Activated CD8-positive, alpha-beta T cell treated with anti-CD3 and anti-CD28 coated beads, Interleukin-2, amount 10 ng/mL, durations not matched to agents 7 days and 5 days (primary cell): ENCODE data around the gene CBR1. TPM values are rescaled to one million over a fixed set of nuclear protein-coding genes. Genes with fewer than 3 reads are reported as not detected.

Source experiments
- ATAC-seq: fragments of 150-1000 bp; cut with Tn5 transposase; one replicate; pipeline ENCODE4 v1.10.0; 2021; ENCODE audit warnings: moderate library complexity
- CTCF ChIA-PET: fragments of 350-600 bp; sonication (Branson Sonifier 250); formaldehyde crosslinking; loops from one replicate; lab custom pipeline; 2021; ENCODE audit warnings: antibody characterized with exemption; lab: Charles Lee
- POLR2A ChIA-PET: fragments of 350-600 bp; sonication (Branson Sonifier 250); formaldehyde crosslinking; loops from one replicate; lab custom pipeline; 2021; ENCODE audit warnings: antibody characterized with exemption; lab: Charles Lee
- DNase-seq: peaks from one replicate; pipeline ENCODE4 v3.0.0-alpha.2; 2020
- H3K27ac Mint-ChIP-seq: one replicate; pipeline ENCODE4 v1.8.0; 2021; ENCODE audit warnings: mild to moderate bottlenecking, mixed read lengths
- H3K27me3 Mint-ChIP-seq: one replicate; pipeline ENCODE4 v1.8.0; 2021; ENCODE audit warnings: low read depth, mixed read lengths
- H3K36me3 Mint-ChIP-seq: one replicate; pipeline ENCODE4 v1.8.0; 2021; ENCODE audit warnings: low read depth, mixed read lengths
- H3K4me1 Mint-ChIP-seq: one replicate; pipeline ENCODE4 v1.8.0; 2021; ENCODE audit warnings: low read depth, mixed read lengths
- H3K4me3 Mint-ChIP-seq: one replicate; pipeline ENCODE4 v1.8.0; 2021; ENCODE audit warnings: mild to moderate bottlenecking, mixed read lengths
- H3K9me3 Mint-ChIP-seq: one replicate; pipeline ENCODE4 v1.8.0; 2022; ENCODE audit warnings: mixed read lengths; ENCODE audit not compliant: insufficient read depth
- total RNA-seq, 2 experiments: library from RNA; stranded (reverse); gene quantifications; one replicate each; pipeline ENCODE4 v1.2.3, GENCODE V29; 2021

CBR1 gene
- total RNA-seq, 2 experiments from 2014 or later, result 54.1 to 62.3 TPM

- CTCF ChIA-PET, result interaction anchor here (1.0 to 1.2 kb wide), 4 partner anchors 10 to 24 kb away, joined by 3 to 6 read pairs (median 4); no protein-coding TSS in a partner anchor
- H3K27ac Mint-ChIP-seq, result no peak overlapping the region
- DNase-seq (no peak), ATAC-seq (no peak)
- peaks cover 28% of the 10 kb centered on the region for H3K27me3 Mint-ChIP-seq
- POLR2A ChIA-PET, result no interaction called here
- H3K4me3 Mint-ChIP-seq, result no peak overlapping the region
- H3K36me3 Mint-ChIP-seq, result no peaks in the 10 kb centered on the region
- H3K4me1 Mint-ChIP-seq, result peaks cover 2% of the 10 kb centered on the region
- H3K9me3 Mint-ChIP-seq, result no peaks in the 10 kb centered on the region
Measured at GRCh38 chr21:36100971-36101641, 31.3 kb downstream of the CBR1 start.

- Mint-ChIP-seq H3K4me1 (peaks cover 2% of the 10 kb centered on the region), H3K9me3 (no peaks in the 10 kb centered on the region), H3K4me3 (no peak overlapping the region), H3K36me3 (no peaks in the 10 kb centered on the region), H3K27me3 (peaks cover 38% of the 10 kb centered on the region), H3K27ac (no peak overlapping the region)
- ChIA-PET POLR2A (no interaction called here), CTCF (interaction anchor here (0.9 to 2.1 kb wide), 4 partner anchors 9 to 75 kb away, joined by 3 to 11 read pairs (median 4); partner anchors contain the start of gene SETD4)
- no peak for DNase-seq
- no peak for ATAC-seq
Measured at GRCh38 chr21:36103434-36103833, 33.6 kb downstream of the CBR1 start.

DNA sequence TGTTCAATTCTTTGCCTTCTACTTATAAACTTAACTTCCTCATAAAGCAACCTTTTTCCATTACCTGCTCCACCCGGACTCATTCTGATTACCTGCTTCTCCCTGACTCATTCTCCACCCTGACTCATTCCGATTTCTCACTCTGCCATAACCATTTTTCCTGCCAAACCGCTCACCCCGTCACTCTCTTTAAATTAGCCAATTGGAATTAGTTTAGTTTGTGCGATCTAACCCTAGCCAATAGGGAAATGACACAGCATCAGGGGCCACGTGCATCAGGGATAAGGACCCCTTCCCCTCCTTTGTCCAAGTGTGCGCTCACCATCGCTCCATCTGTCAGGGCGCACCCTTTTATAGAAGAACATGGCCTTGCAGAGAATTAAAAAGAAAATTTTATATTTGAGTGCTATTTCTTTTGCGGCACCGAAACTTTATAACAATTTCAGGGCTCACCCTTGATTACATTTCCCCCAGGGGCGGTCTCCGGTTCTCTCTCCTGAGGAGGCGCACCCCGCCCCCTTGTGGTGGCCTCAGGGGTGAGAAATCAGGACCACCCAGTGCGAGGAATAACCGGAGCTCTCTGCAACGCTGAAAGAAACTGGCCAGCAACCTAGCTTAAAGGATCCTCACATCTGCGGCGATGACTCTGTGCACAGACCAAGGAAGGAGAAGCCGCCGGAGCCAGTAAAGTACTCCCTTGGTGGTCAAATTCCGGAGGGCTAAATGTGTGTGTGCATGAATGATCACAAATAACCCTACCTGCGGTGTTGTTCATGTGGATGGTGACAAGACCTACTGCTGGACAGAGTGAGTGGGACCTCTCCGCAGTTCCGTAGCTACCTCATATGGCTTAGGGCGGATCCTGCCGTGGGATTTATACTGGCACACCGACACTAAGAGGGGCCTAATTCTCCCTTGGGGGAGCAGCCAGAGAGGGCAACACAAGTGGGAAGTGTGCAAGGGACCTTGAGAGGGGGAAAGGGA is 34.8 kb downstream of the CBR1 start:
- Mint-ChIP-seq H3K9me3 (no peaks in the 10 kb centered on the region), H3K36me3 (no peaks in the 10 kb centered on the region)

DNA sequence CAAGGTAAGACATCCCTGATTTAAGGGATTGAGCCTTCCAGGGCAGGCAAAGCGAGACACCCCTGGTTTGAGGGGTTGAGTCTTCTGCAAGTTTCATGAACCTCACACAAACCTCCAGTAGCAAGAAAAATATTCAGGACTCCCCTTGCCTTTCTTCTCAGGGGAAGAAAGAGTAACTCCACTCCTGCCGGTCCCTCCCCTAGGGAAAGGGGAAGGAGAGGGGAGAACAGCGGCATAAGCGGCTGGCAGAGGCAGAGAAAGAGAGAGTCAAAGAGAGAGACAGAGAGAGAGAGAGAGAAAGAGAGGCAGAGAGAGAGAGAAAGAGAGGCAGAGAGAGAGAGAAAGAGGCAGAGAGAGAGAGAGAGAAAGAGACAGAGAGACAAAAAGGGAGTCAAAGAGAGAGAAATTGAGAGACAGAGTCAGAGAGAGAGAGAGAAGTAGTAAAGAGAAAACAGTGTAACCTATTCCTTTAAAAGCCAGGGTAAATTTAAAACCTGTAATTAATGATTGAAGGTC is 35.6 kb downstream of the CBR1 start:
- ATAC-seq (no peak), DNase-seq (no peak)
- POLR2A ChIA-PET, result no interaction called here
- peaks cover 2% of the 10 kb centered on the region for H3K4me1 Mint-ChIP-seq
- no peaks in the 10 kb centered on the region for H3K9me3 Mint-ChIP-seq
- no peaks in the 10 kb centered on the region for H3K36me3 Mint-ChIP-seq
- CTCF ChIA-PET, result interaction anchor here (0.6 to 1.5 kb wide), 5 partner anchors 21 to 265 kb away, joined by 3 read pairs; no protein-coding TSS in a partner anchor
- peaks cover 42% of the 10 kb centered on the region for H3K27me3 Mint-ChIP-seq
- H3K27ac Mint-ChIP-seq, result no peak overlapping the region
- no peak overlapping the region for H3K4me3 Mint-ChIP-seq

More for the DNA sequence above, 34.8 kb downstream of the CBR1 start:
- peaks cover 38% of the 10 kb centered on the region for H3K27me3 Mint-ChIP-seq
- H3K27ac Mint-ChIP-seq, result no peak overlapping the region
- ATAC-seq (no peak), DNase-seq (peak; percentile 64)
- CTCF ChIA-PET, result interaction anchor here (0.6 to 2.1 kb wide), 7 partner anchors 8 to 264 kb away, joined by 3 to 11 read pairs (median 3); no protein-coding TSS in a partner anchor
- H3K4me3 Mint-ChIP-seq, result no peak overlapping the region
- POLR2A ChIA-PET, result no interaction called here
- H3K4me1 Mint-ChIP-seq, result peaks cover 2% of the 10 kb centered on the region

DNA sequence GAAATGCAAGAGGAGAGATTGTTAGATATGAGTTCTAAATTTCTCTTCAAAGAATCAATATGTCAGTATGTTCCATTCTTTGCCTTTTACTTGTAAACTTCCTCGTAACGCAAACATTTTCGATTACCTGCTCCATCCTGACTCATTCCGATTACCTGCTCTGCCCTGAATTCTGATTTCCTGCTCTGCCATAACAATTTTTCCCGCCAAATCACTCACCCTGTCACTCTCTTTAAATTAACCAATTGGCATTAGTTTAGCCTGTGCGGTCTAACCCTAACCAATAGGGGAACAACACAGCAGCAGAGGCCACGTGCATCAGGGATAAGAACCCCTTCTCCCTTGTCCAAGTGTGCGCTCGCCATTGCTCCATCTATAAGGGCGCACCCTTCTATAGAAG is 40.0 kb downstream of the CBR1 start:
- Mint-ChIP-seq H3K4me1 (peaks cover 27% of the 10 kb centered on the region), H3K27ac (no peak overlapping the region), H3K9me3 (no peaks in the 10 kb centered on the region), H3K27me3 (peaks cover 31% of the 10 kb centered on the region), H3K36me3 (no peaks in the 10 kb centered on the region), H3K4me3 (no peak overlapping the region)
- ChIA-PET CTCF (no interaction called here), POLR2A (no interaction called here)
- ATAC-seq (no peak), DNase-seq (no peak)

GRCh38 chr21:36111238-36111637 is 41.4 kb downstream of the CBR1 start:
- H3K27ac Mint-ChIP-seq, result no peak overlapping the region
- POLR2A ChIA-PET, result no interaction called here
- CTCF ChIA-PET, result interaction anchor here (0.6 to 3.6 kb wide), 4 partner anchors 15 to 83 kb away, joined by 3 to 23 read pairs (median 14); no protein-coding TSS in a partner anchor

DNA sequence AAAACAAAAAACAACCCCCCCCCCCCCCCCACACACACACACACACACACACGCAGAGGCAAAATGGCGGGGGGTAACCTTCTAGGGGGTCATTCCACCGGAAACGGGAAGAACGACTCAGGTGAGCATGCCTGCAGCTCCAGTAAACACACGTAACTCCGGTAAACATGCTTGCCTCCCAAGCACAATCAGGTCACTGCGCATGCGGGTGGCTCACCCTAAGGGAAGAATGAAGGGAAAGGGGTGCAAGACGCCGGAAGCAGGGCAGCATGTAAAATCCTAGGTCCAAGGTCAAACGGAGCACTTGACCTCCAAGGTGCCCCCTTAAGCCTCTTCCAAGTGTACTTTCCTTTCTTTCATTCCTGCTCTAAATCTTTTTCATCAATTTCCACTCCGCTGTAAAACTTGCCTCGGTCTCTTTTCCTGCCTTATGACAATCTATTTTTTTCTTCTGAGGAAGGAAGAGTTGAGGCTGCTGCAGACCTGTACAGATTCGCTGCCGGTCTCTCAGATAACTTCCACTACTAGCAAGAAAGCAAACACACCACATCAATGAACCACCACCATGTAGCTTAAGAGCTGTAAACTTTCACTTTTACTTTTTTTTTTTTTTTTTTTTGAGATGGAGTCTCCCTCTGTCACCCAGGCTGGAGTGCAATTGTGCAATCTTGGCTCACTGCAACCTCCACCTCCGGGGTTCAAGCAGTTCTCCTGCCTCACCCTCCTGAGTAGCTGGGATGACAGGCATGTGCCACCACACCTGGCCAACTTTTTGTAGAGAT is 44.0 kb downstream of the CBR1 start:
- H3K27me3 Mint-ChIP-seq, result peaks cover 5% of the 10 kb centered on the region
- H3K4me3 Mint-ChIP-seq, result peak overlapping the region; percentile 70
- ChIA-PET CTCF (interaction anchor here (0.6 to 3.6 kb wide), 22 partner anchors 10 to 1255 kb away, joined by 3 to 38 read pairs (median 4); partner anchors contain the start of genes CBR1 and SETD4), POLR2A (interaction anchor here (0.6 to 1.9 kb wide), 5 partner anchors 16 to 206 kb away, joined by 3 to 15 read pairs (median 8); partner anchors contain the start of genes CBR1, CBR3, MORC3 and SETD4)
- no peaks in the 10 kb centered on the region for H3K9me3 Mint-ChIP-seq
- DNase-seq (peak; percentile 70), ATAC-seq (peak; percentile 85)
- H3K4me1 Mint-ChIP-seq, result peaks cover 42% of the 10 kb centered on the region
- no peaks in the 10 kb centered on the region for H3K36me3 Mint-ChIP-seq
- H3K27ac Mint-ChIP-seq, result peak overlapping the region; percentile 91

More at GRCh38 chr21:36111238-36111637, 41.4 kb downstream of the CBR1 start:
- ATAC-seq (no peak), DNase-seq (no peak)
- Mint-ChIP-seq H3K36me3 (no peaks in the 10 kb centered on the region), H3K9me3 (no peaks in the 10 kb centered on the region), H3K4me1 (peaks cover 36% of the 10 kb centered on the region), H3K27me3 (peaks cover 17% of the 10 kb centered on the region), H3K4me3 (no peak overlapping the region)

- CTCF ChIA-PET, result interaction anchor here (1.0 to 1.2 kb wide), 5 partner anchors 10 to 87 kb away, joined by 3 to 4 read pairs (median 3); no protein-coding TSS in a partner anchor
Measured at GRCh38 chr21:36115138-36115730, 45.4 kb downstream of the CBR1 start.

GRCh38 chr21:36117286-36117741 is 47.5 kb downstream of the CBR1 start:
- Mint-ChIP-seq H3K36me3 (no peaks in the 10 kb centered on the region), H3K4me3 (no peak overlapping the region), H3K4me1 (peaks cover 40% of the 10 kb centered on the region), H3K9me3 (no peaks in the 10 kb centered on the region), H3K27ac (no peak overlapping the region), H3K27me3 (no peaks in the 10 kb centered on the region)
- CTCF ChIA-PET, result interaction anchor here (1.0 to 1.8 kb wide), 3 partner anchors 8 to 19 kb away, joined by 3 to 5 read pairs (median 5); no protein-coding TSS in a partner anchor
- no peak for ATAC-seq
- no peak for DNase-seq
- POLR2A ChIA-PET, result no interaction called here

More at GRCh38 chr21:36115138-36115730, 45.4 kb downstream of the CBR1 start:
- DNase-seq, result peak; percentile 57
- H3K27me3 Mint-ChIP-seq, result peaks cover 2% of the 10 kb centered on the region
- POLR2A ChIA-PET, result interaction anchor here (1.0 kb wide), 1 partner anchor 20 kb away, joined by 4 read pairs; the partner anchor contains the start of gene CBR3
- H3K27ac Mint-ChIP-seq, result peak overlapping the region; percentile 30
- H3K36me3 Mint-ChIP-seq, result no peaks in the 10 kb centered on the region
- H3K4me3 Mint-ChIP-seq, result no peak overlapping the region
- no peaks in the 10 kb centered on the region for H3K9me3 Mint-ChIP-seq
- H3K4me1 Mint-ChIP-seq, result peaks cover 42% of the 10 kb centered on the region
- ATAC-seq, result no peak

DNA sequence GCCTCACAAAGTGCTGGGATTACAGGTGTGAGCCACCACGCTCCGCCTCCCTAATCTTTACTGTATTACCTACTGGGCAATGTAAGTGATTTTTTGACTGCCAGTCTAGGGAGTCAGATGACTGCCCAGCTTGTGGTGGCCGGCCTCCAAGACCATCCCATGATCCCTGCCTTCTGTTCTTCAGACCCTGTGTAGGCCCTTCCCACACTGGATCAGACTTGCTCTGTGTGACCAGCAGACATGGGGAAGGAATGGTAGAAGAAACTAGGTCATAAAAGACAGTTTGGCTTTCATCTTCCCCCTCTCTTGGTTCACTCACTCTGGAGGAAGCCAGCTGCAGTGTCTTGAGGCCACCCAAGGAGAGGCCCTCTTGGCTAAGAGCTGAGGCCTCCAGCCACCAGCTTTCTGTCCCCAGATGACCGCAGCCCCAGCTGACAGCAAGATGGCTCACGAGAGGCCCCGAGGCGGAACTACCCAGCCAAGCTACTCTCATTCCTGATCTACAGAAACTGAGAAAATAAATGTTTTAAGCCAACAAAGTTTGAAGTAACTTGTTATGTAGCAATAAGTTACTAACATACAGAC is 50.6 kb downstream of the CBR1 start:
- POLR2A ChIA-PET, result no interaction called here
- Mint-ChIP-seq H3K27ac (no peak overlapping the region), H3K4me3 (no peak overlapping the region), H3K4me1 (peaks cover 12% of the 10 kb centered on the region), H3K36me3 (no peaks in the 10 kb centered on the region), H3K27me3 (no peaks in the 10 kb centered on the region), H3K9me3 (no peaks in the 10 kb centered on the region)
- CTCF ChIA-PET, result interaction anchor here (0.7 kb wide), 1 partner anchor 8 kb away, joined by 3 read pairs; no protein-coding TSS in a partner anchor
- ATAC-seq, result no peak
- DNase-seq, result no peak
